Ishikawa (cell line): ENCODE measurements around the gene BEAN1.

Source experiments
- CREB1 ChIP-seq: IDR thresholded peaks from 2 replicates; pipeline ENCODE4 v1.6.1; 2012; ENCODE audit warnings: low read depth
- NFIC ChIP-seq: IDR thresholded peaks from 2 replicates; pipeline ENCODE4 v1.6.1; 2012
- TAF1 ChIP-seq: IDR thresholded peaks from 2 replicates; pipeline ENCODE4 v1.6.1; 2012; ENCODE audit warnings: low read depth, mild to moderate bottlenecking
- TCF12 ChIP-seq: IDR thresholded peaks from 2 replicates; pipeline ENCODE4 v1.6.1; 2012; ENCODE audit warnings: low read depth
- TEAD4 ChIP-seq: IDR thresholded peaks from 2 replicates; pipeline ENCODE4 v1.6.1; 2012
- ZBTB7A ChIP-seq: IDR thresholded peaks from 2 replicates; pipeline ENCODE4 v1.6.1; 2012; ENCODE audit warnings: low read depth

DNA sequence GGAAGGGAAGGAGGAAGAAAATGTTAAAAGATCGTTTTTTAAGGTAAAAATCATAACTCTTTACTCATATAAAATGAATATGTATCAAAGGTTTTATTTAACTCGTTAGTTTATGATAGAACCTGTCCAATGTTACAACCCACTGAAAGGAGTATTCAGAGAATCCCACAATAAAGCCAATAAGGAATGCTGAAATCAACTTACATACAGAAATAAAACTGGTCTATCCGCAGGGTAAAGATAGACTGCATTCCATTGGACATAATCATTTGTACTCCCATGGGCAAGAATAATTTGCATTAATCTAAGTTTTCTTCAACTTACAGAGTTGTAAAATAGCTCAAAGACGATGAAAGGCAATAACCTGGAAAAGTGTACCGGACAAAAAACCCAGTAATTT, 17.9 kb upstream of the BEAN1 start:
- TF ChIP-seq ZBTB7A (no peak), CREB1 (no peak), TEAD4 (peak; percentile 48; the same call in 1 of the 2 replicates), TCF12 (no peak), TAF1 (no peak), NFIC (no peak)
